A549 (cell line): ENCODE results near the gene FAM53B.

Source experiments
- CTCF ChIP-seq: fragments of >200 bp; sonication (Bioruptor Twin); formaldehyde crosslinking; IDR thresholded peaks from 3 replicates; pipeline ENCODE4 v1.5.1; 2016
- JUN ChIP-seq, 2 experiments: fragments of >200 bp; sonication (Bioruptor Twin); formaldehyde crosslinking; IDR thresholded peaks; 2 replicates in 1 of 2; 3 replicates in 1 of 2; pipeline ENCODE4 v1.6.1; 2016 to 2017
- MAFK ChIP-seq: fragments of 450-650 bp; IDR thresholded peaks from 2 replicates; pipeline ENCODE4 v1.6.1; 2014; ENCODE audit not compliant: partially characterized antibody
- MAZ ChIP-seq: fragments of 150-350 bp; IDR thresholded peaks from 2 replicates; pipeline ENCODE4 v1.6.1; 2014; ENCODE audit warnings: antibody characterized with exemption, low read depth, low read length, borderline replicate concordance
- POLR2A ChIP-seq: IDR thresholded peaks from 2 replicates; pipeline ENCODE4 v1.6.1; 2012; ENCODE audit warnings: mild to moderate bottlenecking, low read length
- RCOR1 ChIP-seq: fragments of 150-350 bp; IDR thresholded peaks from 2 replicates; pipeline ENCODE4 v1.6.1; 2014; ENCODE audit warnings: antibody characterized with exemption, low read length, low read depth
- REST ChIP-seq: fragments of 200-600 bp; sonication (generic); IDR thresholded peaks from 2 replicates; pipeline ENCODE4 v1.6.1; 2016; ENCODE audit warnings: antibody characterized with exemption, mild to moderate bottlenecking, moderate library complexity

- no peak for TF ChIP-seq REST
- no peak for TF ChIP-seq JUN (IDR thresholded peaks at IDR 0.05)
- TF ChIP-seq CTCF, result no peak
- no peak for TF ChIP-seq POLR2A
- TF ChIP-seq MAFK, result no peak
- TF ChIP-seq MAZ, result no peak
- no peak for TF ChIP-seq RCOR1
These were observed 128.9 kb downstream of the FAM53B start for GRCh38 chr10:124615259-124615658.
